Esophagus (tissue), 2 donors: ENCODE measurements around the gene CYB561A3. TPM values are rescaled to one million over a fixed set of nuclear protein-coding genes. Genes with fewer than 3 reads are reported as not detected.

Experiments used
- H3K27ac ChIP-seq, 2 donors: one replicate each; pipeline ENCODE4 v1.5.1; 2013; ENCODE audit warnings: low read depth in 2 of 2, mild to moderate bottlenecking in 2 of 2, inconsistent platforms in 1 of 2, low read length in 1 of 2, moderate library complexity in 1 of 2
- H3K27me3 ChIP-seq, 2 donors: one replicate each; pipeline ENCODE4 v1.6.1; 2013; ENCODE audit warnings: low read length in 2 of 2, control low read depth in 1 of 2, mild to moderate bottlenecking in 1 of 2; ENCODE audit not compliant: insufficient read depth in 2 of 2, control insufficient read depth in 1 of 2
- H3K36me3 ChIP-seq, 2 donors: one replicate each; pipeline ENCODE4 v1.6.1; 2013; ENCODE audit warnings: low read length in 1 of 2; ENCODE audit not compliant: control insufficient read depth in 2 of 2, insufficient read depth in 2 of 2
- H3K4me1 ChIP-seq, 2 donors: one replicate each; pipeline ENCODE4 v1.6.1; 2013; ENCODE audit warnings: low read length in 1 of 2; ENCODE audit not compliant: control insufficient read depth in 2 of 2, insufficient read depth in 2 of 2
- H3K4me3 ChIP-seq, 2 donors: one replicate each; pipeline ENCODE4 v1.5.1; 2013; ENCODE audit warnings: low read length in 2 of 2, mild to moderate bottlenecking in 2 of 2, low read depth in 1 of 2, moderate library complexity in 1 of 2
- H3K9me3 ChIP-seq, 2 donors: one replicate each; pipeline ENCODE4 v1.6.1; 2013; ENCODE audit warnings: mild to moderate bottlenecking in 2 of 2, low read depth in 1 of 2, low read length in 1 of 2, moderate library complexity in 1 of 2; ENCODE audit not compliant: control insufficient read depth in 2 of 2, insufficient read depth in 1 of 2
- WGBS, 2 donors: extraction: QIAGEN DNeasy Blood & Tissue Kit; methylation state at CpG; one replicate each; pipeline ENCODE4 v1.1.7; 2013; 5-methylcytosine and 5-hydroxymethylcytosine counted together
- polyA plus RNA-seq, 2 donors: library from polyadenylated mRNA; stranded (reverse); fragments of 200-250 nt; gene quantifications; one replicate each; pipeline ENCODE4 v1.2.3, GENCODE V29; 2013
- donor health status: healthy with polysubstance abuse.
- donor health status: Bipolar disorder and iron deficiency.

The CYB561A3 gene
- polyA plus RNA-seq, 2 donors = 11.4 to 20.4 TPM

GRCh38 chr11:61332281-61332796, 29.3 kb downstream of the CYB561A3 start:
- WGBS, 2 donors = 1% methylated on average over 24 of the region's 24 CpGs
- H3K4me1 ChIP-seq = peaks cover 3 to 9% of the 10 kb centered on the region in 2 donors

GRCh38 chr11:61331651-61332050, 30.0 kb downstream of the CYB561A3 start:
- Histone ChIP-seq H3K4me1 (peaks cover 3 to 7% of the 10 kb centered on the region in 2 donors), H3K27ac (no peak overlapping the region), H3K4me3 (peak overlapping the region in 1 of 2 donors; percentile 77)

More at GRCh38 chr11:61332281-61332796, 29.3 kb downstream of the CYB561A3 start:
- H3K4me3 ChIP-seq = peak overlapping the region; percentile 77 to 92
- no peaks in the 10 kb centered on the region for H3K27me3 ChIP-seq
- H3K36me3 ChIP-seq = peaks cover 2 to 11% of the 10 kb centered on the region in 2 donors
- H3K9me3 ChIP-seq = no peaks in the 10 kb centered on the region
- peak overlapping the region; percentile 70 to 95 for H3K27ac ChIP-seq

GRCh38 chr11:61329871-61330270, 31.8 kb downstream of the CYB561A3 start:
- 90 to 91% methylated on average over 4 of the region's 4 CpGs for WGBS, 2 donors
- Histone ChIP-seq H3K36me3 (peaks cover 2 to 11% of the 10 kb centered on the region in 2 donors), H3K4me1 (peaks cover 3 to 7% of the 10 kb centered on the region in 2 donors), H3K27me3 (no peaks in the 10 kb centered on the region), H3K9me3 (no peaks in the 10 kb centered on the region), H3K4me3 (no peak overlapping the region), H3K27ac (no peak overlapping the region)

More at GRCh38 chr11:61331651-61332050, 30.0 kb downstream of the CYB561A3 start:
- H3K36me3 ChIP-seq = peaks cover 2 to 11% of the 10 kb centered on the region in 2 donors
- H3K27me3 ChIP-seq = no peaks in the 10 kb centered on the region
- 54% methylated on average over 6 of the region's 6 CpGs for WGBS, 2 donors
- no peaks in the 10 kb centered on the region for H3K9me3 ChIP-seq

GRCh38 chr11:61328351-61328750, 33.3 kb downstream of the CYB561A3 start:
- H3K4me1 ChIP-seq = peaks cover 0 to 2% of the 10 kb centered on the region in 2 donors
- WGBS, 2 donors = 89 to 90% methylated on average over 9 of the region's 9 CpGs
- H3K9me3 ChIP-seq = no peaks in the 10 kb centered on the region
- no peak overlapping the region for H3K4me3 ChIP-seq
- no peaks in the 10 kb centered on the region for H3K27me3 ChIP-seq
- H3K36me3 ChIP-seq = peaks cover 6 to 13% of the 10 kb centered on the region in 2 donors
- no peak overlapping the region for H3K27ac ChIP-seq

- H3K27me3 ChIP-seq = no peaks in the 10 kb centered on the region
- H3K4me1 ChIP-seq = peaks cover 0 to 2% of the 10 kb centered on the region in 2 donors
- H3K36me3 ChIP-seq = peaks cover 10 to 17% of the 10 kb centered on the region in 2 donors
- no peaks in the 10 kb centered on the region for H3K9me3 ChIP-seq
- H3K27ac ChIP-seq = no peak overlapping the region
- no peak overlapping the region for H3K4me3 ChIP-seq
These were observed 34.0 kb downstream of the CYB561A3 start for GRCh38 chr11:61327669-61328071.

- Histone ChIP-seq H3K27ac (no peak overlapping the region), H3K27me3 (no peaks in the 10 kb centered on the region), H3K9me3 (no peaks in the 10 kb centered on the region), H3K4me3 (no peak overlapping the region), H3K4me1 (no peaks in the 10 kb centered on the region), H3K36me3 (peaks cover 19 to 25% of the 10 kb centered on the region in 2 donors)
- 57 to 71% methylated on average over 2 of the region's 2 CpGs for WGBS, 2 donors
These were observed 35.9 kb downstream of the CYB561A3 start for GRCh38 chr11:61325649-61326414.

- peaks cover 0 to 2% of the 10 kb centered on the region in 2 donors for H3K9me3 ChIP-seq
- 43 to 44% methylated on average over 2 of the region's 2 CpGs for WGBS, 2 donors
- no peak overlapping the region for H3K27ac ChIP-seq
- no peaks in the 10 kb centered on the region for H3K4me1 ChIP-seq
- H3K36me3 ChIP-seq = peaks cover 18 to 34% of the 10 kb centered on the region in 2 donors
- H3K27me3 ChIP-seq = no peaks in the 10 kb centered on the region
- no peak overlapping the region for H3K4me3 ChIP-seq
These were observed 46.4 kb downstream of the CYB561A3 start for GRCh38 chr11:61315260-61315659.

GRCh38 chr11:61310749-61311148, 50.9 kb downstream of the CYB561A3 start:
- Histone ChIP-seq H3K27ac (no peak overlapping the region), H3K4me3 (no peak overlapping the region), H3K4me1 (no peaks in the 10 kb centered on the region), H3K36me3 (peaks cover 35 to 58% of the 10 kb centered on the region in 2 donors), H3K9me3 (peaks cover 0 to 2% of the 10 kb centered on the region in 2 donors), H3K27me3 (no peaks in the 10 kb centered on the region)
- WGBS, 2 donors = 91 to 93% methylated on average over 8 of the region's 8 CpGs

GRCh38 chr11:61309739-61310138, 51.9 kb downstream of the CYB561A3 start:
- peaks cover 31 to 63% of the 10 kb centered on the region in 2 donors for H3K36me3 ChIP-seq
- peaks cover 0 to 2% of the 10 kb centered on the region in 2 donors for H3K9me3 ChIP-seq
- no peak overlapping the region for H3K27ac ChIP-seq
- no peaks in the 10 kb centered on the region for H3K27me3 ChIP-seq
- no peaks in the 10 kb centered on the region for H3K4me1 ChIP-seq
- H3K4me3 ChIP-seq = no peak overlapping the region
- WGBS, 2 donors = 90 to 94% methylated on average over 7 of the region's 7 CpGs
